ENCODE results near the gene ATG9A. TPM values are rescaled to one million over a fixed set of nuclear protein-coding genes. Genes with fewer than 3 reads are reported as not detected.
A peak's percentile ranks its signal among the peaks of the same experiment; 100 is the strongest.

Gene ATG9A
- polyA plus RNA-seq, 3 donors: 24.7 to 55.2 (median 26.3) TPM

DNA sequence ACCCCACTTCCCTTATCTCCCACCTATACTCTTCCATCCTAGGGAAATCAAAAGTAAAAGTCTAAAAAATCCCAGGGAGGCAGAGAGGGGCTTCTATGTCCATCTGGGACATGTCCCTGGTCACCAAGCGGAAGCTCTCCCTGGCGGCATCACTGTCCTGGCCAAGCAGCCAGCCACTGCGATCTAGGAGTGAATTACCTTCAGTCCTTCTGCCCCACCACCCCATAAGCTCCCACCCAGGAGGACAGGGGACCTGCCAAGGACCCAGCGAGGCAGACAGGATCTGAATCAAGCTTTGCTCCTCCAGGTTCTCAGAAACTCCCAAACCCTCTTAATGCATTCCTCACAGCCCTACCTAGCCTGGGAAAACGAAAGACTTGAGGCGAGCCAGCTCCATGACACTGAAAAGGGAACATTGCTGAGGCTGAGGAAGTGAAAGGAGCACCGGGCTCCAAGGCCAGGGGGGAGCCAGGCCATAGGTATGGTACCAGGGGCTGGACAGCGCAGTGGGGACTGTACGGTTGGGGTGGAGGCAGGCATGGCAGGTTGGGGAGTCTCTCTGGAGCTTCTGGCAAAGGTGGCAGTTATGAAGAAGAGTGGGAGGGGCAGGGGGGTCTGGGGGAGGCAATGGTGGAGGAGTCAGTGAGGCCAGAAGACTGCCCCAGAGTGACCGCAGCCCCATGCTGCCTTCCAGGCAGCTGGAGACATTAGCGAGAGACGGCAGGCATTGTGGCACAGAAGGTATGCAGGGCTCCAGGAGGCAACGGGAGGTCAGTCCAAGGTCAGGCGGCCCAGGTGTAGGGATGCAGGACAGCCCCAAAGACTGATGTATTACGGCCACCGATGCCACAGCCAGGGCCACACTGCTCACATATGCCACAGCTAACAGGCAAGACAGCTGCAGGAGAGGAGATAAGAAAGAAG, 56.9 kb downstream of the ATG9A start:
- Mint-ChIP-seq H3K4me1 (peaks cover 41% of the 10 kb centered on the region), H3K27me3 (ENCODE audit: low read depth in 3 of 3) (peaks cover 0 to 4% (median 2%) of the 10 kb centered on the region in 3 donors), H3K27ac (peak overlapping the region in 3 of 7 donors; percentile 29 to 63 (median 58)), H3K36me3 (peaks cover 40 to 51% of the 10 kb centered on the region in 2 donors), H3K9me3 (no peaks in the 10 kb centered on the region), H3K4me3 (no peak overlapping the region)
- H3K79me2 ChIP-seq (ENCODE audit: insufficient read depth, low read length): peaks cover 30% of the 10 kb centered on the region
- peaks cover 34 to 45% of the 10 kb centered on the region in 2 donors for H3K36me3 ChIP-seq (replicated peaks in 1 of 2; ENCODE audit: control insufficient read depth in 1 of 2, insufficient read depth in 2 of 2, low read length in 2 of 2)
- H3K4me3 ChIP-seq (replicated peaks in 1 of 3; ENCODE audit: low read depth in 2 of 3, low read length in 3 of 3): no peak overlapping the region
- H3K9me3 ChIP-seq (replicated peaks in 1 of 2; ENCODE audit: control insufficient read depth in 1 of 2, insufficient read depth in 1 of 2, low read length in 2 of 2): no peaks in the 10 kb centered on the region
- no peak for DNase-seq
- no peak overlapping the region for H3K4me2 ChIP-seq (replicated peaks; ENCODE audit: extremely low read depth, low read length, poor library complexity, severe bottlenecking)
- peak overlapping the region in 1 of 2 donors; percentile 38 for H3K27ac ChIP-seq (ENCODE audit: low read depth in 1 of 2, low read length in 2 of 2)
- TF ChIP-seq, protein P1, sequence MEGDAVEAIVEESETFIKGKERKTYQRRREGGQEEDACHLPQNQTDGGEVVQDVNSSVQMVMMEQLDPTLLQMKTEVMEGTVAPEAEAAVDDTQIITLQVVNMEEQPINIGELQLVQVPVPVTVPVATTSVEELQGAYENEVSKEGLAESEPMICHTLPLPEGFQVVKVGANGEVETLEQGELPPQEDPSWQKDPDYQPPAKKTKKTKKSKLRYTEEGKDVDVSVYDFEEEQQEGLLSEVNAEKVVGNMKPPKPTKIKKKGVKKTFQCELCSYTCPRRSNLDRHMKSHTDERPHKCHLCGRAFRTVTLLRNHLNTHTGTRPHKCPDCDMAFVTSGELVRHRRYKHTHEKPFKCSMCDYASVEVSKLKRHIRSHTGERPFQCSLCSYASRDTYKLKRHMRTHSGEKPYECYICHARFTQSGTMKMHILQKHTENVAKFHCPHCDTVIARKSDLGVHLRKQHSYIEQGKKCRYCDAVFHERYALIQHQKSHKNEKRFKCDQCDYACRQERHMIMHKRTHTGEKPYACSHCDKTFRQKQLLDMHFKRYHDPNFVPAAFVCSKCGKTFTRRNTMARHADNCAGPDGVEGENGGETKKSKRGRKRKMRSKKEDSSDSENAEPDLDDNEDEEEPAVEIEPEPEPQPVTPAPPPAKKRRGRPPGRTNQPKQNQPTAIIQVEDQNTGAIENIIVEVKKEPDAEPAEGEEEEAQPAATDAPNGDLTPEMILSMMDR (IDR thresholded peaks at IDR 0.05): no peak
- H3K4me1 ChIP-seq (ENCODE audit: control insufficient read depth in 1 of 2, insufficient read depth in 2 of 2, low read length in 2 of 2): peaks cover 18 to 32% of the 10 kb centered on the region in 2 donors
- 76% methylated on average over 8 of the region's 16 CpGs for WGBS (ENCODE audit: insufficient coverage)
- intact Hi-C loops (cut with micrococcal nuclease): loop anchor here in 1 of 2 donors (10.0 kb wide), 1 partner anchor 432 kb away; no protein-coding TSS in a partner anchor
- H3K9ac ChIP-seq (ENCODE audit: insufficient read depth, low read length, poor library complexity, severe bottlenecking): no peak overlapping the region
- no peak overlapping the region for H2AFZ ChIP-seq (ENCODE audit: insufficient read depth, low read depth, low read length, poor library complexity, severe bottlenecking)
- no peaks in the 10 kb centered on the region for H3K27me3 ChIP-seq (ENCODE audit: control insufficient read depth in 2 of 2, insufficient read depth in 2 of 2, low read length in 2 of 2)
- H4K20me1 ChIP-seq (ENCODE audit: insufficient read depth, low read length): peaks cover 48% of the 10 kb centered on the region

DNA sequence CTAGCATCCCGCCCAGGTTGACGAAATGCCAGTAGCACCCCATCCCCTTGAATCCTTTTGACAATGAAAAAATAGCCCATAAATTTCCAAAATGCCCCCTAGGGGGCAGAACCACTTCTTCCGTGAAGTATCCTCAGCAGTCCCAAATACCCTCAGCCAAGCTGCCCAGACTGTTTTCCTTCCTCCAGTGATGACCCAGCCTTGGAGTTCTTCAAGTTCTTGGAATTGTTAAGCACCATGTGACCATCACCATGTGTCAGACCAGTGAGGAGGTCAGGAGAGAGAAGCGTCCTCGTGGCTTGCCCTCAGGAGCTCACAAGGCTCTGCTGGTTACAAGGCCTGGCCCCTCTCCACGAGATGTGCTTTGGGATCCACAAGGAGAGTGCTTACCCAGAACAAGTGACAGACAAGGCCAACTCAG, 58.2 kb downstream of the ATG9A start:
- intact Hi-C loops (cut with micrococcal nuclease): loop anchor here (2.0 to 10.0 kb wide), 2 partner anchors 40 to 434 kb away; no protein-coding TSS in a partner anchor

More for the DNA sequence above, 58.2 kb downstream of the ATG9A start:
- Mint-ChIP-seq H3K4me3 (no peak overlapping the region), H3K27ac (peak overlapping the region in 4 of 7 donors; percentile 48 to 84 (median 73)), H3K27me3 (ENCODE audit: low read depth in 3 of 3) (peaks cover 0 to 4% (median 2%) of the 10 kb centered on the region in 3 donors), H3K9me3 (no peaks in the 10 kb centered on the region), H3K4me1 (peaks cover 37% of the 10 kb centered on the region), H3K36me3 (peaks cover 44 to 59% of the 10 kb centered on the region in 2 donors)
- Histone ChIP-seq H3K4me3 (replicated peaks in 1 of 3; ENCODE audit: low read depth in 2 of 3, low read length in 3 of 3) (no peak overlapping the region), H3K9me3 (replicated peaks in 1 of 2; ENCODE audit: control insufficient read depth in 1 of 2, insufficient read depth in 1 of 2, low read length in 2 of 2) (no peaks in the 10 kb centered on the region), H3K4me1 (ENCODE audit: control insufficient read depth in 1 of 2, insufficient read depth in 2 of 2, low read length in 2 of 2) (peaks cover 12 to 21% of the 10 kb centered on the region in 2 donors), H3K27me3 (ENCODE audit: control insufficient read depth in 2 of 2, insufficient read depth in 2 of 2, low read length in 2 of 2) (no peaks in the 10 kb centered on the region), H3K36me3 (replicated peaks in 1 of 2; ENCODE audit: control insufficient read depth in 1 of 2, insufficient read depth in 2 of 2, low read length in 2 of 2) (peaks cover 34 to 45% of the 10 kb centered on the region in 2 donors), H3K4me2 (replicated peaks; ENCODE audit: extremely low read depth, low read length, poor library complexity, severe bottlenecking) (no peak overlapping the region), H2AFZ (ENCODE audit: insufficient read depth, low read depth, low read length, poor library complexity, severe bottlenecking) (no peak overlapping the region), H3K79me2 (ENCODE audit: insufficient read depth, low read length) (peaks cover 25% of the 10 kb centered on the region), H3K27ac (ENCODE audit: low read depth in 1 of 2, low read length in 2 of 2) (peak overlapping the region; percentile 18 to 66), H4K20me1 (ENCODE audit: insufficient read depth, low read length) (peaks cover 48% of the 10 kb centered on the region), H3K9ac (ENCODE audit: insufficient read depth, low read length, poor library complexity, severe bottlenecking) (no peak overlapping the region)
- DNase-seq: peak in 2 of 3 donors; percentile 33 to 54
- TF ChIP-seq, protein P1 (IDR thresholded peaks at IDR 0.05): peak; percentile 87
- WGBS (ENCODE audit: insufficient coverage): 81% methylated on average over 5 of the region's 6 CpGs
